H54 (cell line): ENCODE data around the gene TMEM238.
"Not testable (repeated sequence)": the region's sequence is repeated elsewhere in the genome, so short reads cannot be mapped to it uniquely, and the experiment has no call there.

Experiments used
- DNase-seq: peaks from one replicate; pipeline ENCODE4 v3.0.0; 2011; ENCODE audit warnings: low spot score, mixed read lengths; ENCODE audit not compliant: insufficient read length
- FAIRE-seq: peaks from 3 replicates; lab custom pipeline; 2011; peaks lifted over from hg19 to GRCh38; lab: Jason Lieb, UNC
- POLR2A ChIP-seq: IDR thresholded peaks from 2 replicates; pipeline ENCODE4 v1.6.1; 2011; ENCODE audit warnings: low read depth, mild to moderate bottlenecking, low read length

TMEM238 gene

DNA sequence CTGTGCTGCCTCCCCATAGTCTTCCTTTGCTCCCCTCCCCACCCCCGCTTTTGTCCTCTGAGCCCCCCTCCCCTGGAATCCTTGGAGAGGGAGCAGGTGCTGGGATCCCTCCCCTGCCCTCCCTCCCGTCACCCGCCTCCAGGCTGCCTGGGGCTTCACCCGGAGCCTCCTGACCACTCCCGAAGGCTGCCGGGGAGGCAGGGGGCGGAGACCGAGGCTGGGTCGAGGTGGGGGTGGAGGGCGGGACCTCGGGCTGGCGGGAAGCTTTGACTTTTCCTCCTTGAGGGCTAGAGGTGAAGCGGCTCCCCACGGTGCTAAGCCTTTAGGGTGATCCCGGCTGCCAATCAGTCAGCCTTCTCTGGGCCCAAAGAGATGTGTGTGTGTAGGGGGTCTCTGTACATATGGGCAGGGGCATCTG is 42.9 kb downstream of the TMEM238 start:
- no peak for TF ChIP-seq POLR2A
- DNase-seq (peak; percentile 99), FAIRE-seq (no peak)

DNA sequence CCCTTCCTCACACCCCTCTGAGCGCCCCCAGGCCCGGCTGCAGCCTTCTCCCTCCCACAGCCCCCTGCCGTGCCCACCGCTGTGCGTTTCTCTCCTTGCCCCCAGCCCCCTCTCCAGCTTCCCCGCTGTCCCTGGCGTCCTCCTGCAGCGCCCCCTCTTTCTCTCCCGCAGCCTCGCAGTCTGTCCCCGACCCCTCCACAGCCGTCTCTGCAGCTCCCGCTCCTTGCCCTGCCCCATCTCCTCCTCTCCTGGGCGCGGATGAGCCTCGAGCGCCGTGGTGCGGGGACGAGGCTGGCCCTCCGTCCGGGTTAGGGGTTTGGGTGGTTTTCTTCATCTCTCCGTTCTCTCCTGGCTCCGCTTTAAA is 43.3 kb downstream of the TMEM238 start:
- FAIRE-seq (no peak), DNase-seq (no peak)
- no peak; the same call in 1 of the 2 replicates for TF ChIP-seq POLR2A

DNA sequence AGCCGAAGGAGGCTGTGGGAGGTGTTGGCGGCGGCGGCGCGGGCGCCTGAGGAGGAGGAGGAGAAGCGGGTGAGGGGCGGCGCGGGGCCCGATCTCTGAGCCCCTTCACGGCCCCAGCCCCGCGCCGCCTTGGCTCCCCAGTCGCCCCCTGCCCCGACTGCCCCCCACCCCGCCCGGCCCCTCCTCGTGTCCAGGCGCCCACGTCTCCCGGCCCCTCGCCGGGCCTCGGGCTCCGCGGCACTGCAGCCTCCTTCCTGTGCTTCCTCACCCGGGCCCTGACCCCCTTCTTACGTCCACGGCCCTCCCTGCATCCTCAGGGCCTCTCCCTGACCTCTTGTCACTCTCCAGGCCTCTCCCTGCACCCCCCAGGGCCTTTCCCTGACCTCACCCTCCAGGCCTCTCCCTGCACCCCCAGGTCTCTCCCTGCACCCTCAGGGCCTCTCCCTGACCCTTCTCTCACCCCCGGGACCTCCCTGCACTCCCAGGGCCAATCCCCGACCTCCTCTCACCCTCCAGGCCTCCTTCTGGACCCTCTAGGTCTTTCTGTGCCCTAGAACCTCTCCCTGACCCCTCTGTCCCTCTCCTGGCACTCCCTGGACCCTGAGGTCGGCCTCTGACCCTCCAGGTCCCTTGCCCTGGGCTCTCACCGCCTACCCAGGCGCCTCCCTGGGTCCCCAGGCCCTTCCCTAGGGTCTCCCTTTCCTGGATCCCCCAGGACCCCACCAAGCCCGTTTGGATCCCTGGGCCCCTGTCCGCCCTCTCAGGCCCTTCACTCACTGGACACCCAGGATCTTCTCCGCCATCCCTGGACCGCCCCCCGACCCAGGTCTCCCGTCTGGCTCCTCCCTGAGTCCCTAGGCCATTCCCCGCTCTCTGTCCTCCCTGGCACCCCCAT is 44.0 kb downstream of the TMEM238 start:
- no peak for FAIRE-seq
- no peak for DNase-seq
- TF ChIP-seq POLR2A, result peak; percentile 92

DNA sequence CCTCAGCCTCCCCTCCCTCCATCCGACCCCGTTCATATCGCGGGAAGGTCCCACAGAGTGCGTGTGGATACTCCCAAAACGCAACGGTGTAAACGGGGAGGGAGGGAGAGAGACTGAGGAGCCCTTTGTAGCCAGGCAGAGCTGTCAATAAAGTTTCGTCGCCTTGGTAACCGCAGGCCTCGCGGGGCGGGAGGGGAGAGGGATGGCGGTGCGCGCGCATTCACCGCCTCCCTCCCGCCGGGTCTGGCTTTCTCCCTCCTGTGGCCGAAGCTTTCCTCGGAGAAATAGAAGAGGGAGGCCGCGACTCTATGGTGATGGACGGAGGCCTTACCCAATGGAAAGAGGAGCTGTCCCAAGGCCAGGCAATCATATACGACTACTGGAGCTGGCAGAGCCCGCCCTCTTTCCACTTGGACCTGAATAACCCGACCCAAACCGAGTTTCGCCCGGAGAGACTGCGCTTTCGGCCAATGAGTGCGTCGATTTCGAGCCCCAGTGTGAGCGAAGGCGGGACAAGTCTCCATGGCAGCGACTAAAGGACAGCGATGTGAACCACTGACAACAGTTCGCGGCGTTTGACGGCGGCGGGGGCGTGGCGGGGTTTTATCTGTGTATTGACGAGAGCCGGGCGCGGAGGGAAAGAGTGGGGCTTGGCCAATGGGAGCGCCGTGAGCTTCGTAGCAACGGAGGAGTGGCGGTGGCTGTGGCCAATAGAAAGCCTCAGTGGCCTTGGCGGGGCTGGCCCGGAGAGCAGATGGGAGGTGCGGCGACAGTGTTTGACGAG is 44.8 kb downstream of the TMEM238 start, which contains the start of gene KMT5C:
Gene KMT5C (plus strand): TSS at position 772 of the 784 bp plus-strand sequence. CDS start 2,061 bp downstream, outside the sequence.
- FAIRE-seq, result peak; percentile 77
- TF ChIP-seq POLR2A, result no peak; the same call in 1 of the 2 replicates
- DNase-seq, result peak; percentile 100

DNA sequence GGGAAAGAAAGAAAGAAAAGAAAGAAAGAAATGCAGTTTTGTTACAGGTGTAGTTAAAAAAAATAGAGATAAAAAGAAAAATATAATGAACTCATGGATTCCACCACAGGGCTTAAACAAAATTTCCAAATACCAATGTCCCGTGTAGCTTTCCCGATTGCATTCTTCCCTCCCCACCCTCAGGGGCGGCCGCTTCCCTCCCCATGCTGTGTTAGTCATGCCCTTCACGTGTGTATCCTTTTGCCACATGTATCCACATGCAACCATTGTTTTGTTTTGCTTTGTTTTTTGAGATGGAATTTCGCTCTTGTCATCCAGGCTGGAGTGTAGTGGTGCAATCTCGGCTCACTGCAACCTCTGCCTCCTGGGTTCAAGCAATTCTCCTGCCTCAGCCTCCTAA is 48.0 kb downstream of the TMEM238 start:
- DNase-seq, result no peak
- no peak for FAIRE-seq
- no peak for TF ChIP-seq POLR2A

DNA sequence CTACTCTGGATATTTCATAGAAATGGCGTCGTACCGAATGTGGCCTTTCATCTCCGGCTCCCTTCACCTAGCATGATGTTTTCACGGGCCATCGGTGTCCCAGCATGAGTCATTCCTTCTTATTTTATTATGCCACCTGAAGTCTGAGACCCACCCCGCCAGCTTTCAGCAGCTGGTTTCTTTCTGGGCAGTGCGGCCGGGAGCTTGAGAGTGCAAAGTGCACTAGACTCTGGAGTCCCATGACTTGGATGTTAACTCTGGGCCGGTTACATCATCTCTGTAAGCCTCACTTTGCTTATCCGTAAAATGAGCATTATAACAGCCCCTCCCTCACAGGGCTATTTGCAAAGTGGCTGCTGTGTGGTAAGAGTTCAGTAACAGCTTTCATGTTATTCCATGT is 50.2 kb downstream of the TMEM238 start:
- no peak for FAIRE-seq
- no peak for DNase-seq
- TF ChIP-seq POLR2A, result no peak

DNA sequence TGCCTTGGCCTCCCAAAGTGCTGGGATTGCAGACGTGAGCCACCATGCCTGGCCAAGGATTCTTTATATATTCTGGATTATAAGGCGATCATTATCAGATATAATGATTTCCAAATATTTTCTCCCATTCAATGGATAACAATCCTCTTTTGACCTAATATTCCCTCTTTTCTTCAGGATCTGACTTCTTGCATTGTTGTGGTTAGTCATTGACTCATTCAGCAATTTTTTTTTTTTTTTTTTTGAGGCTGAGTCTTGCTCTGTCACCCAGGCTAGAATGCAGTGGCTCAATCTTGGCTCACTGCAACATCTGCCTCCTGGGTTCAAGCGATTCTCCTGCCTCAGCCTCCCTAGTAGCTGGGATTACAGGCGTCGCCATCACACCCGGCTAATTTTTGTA is 54.3 kb downstream of the TMEM238 start:
- FAIRE-seq, DNase-seq: not testable (repeated sequence)
